OCI-LY3 (cell line): ENCODE data around the gene TNP2.

Experiments
- H2AFZ ChIP-seq: fragments of 200-600, 300-600 bp; shearing (Covaris generic); 2 replicates; pipeline ENCODE4 v1.6.0; 2014; ENCODE audit warnings: antibody characterized with exemption, low read depth, low read length
- H3K27ac ChIP-seq: fragments of 200-600, 300-600 bp; sonication (generic); 2 replicates; pipeline ENCODE4 v1.5.1; 2014; ENCODE audit warnings: mild to moderate bottlenecking, low read length, moderate library complexity, mixed read lengths
- H3K27me3 ChIP-seq: fragments of 200-600, 300-600 bp; sonication (generic); 2 replicates; pipeline ENCODE4 v1.6.1; 2014; ENCODE audit warnings: low read depth, low read length, mixed read lengths
- H3K36me3 ChIP-seq: fragments of 200-600, 300-600 bp; sonication (generic); replicated peaks from 2 replicates; pipeline ENCODE3; 2014; ENCODE audit warnings: low read depth, low read length, mixed read lengths
- H3K4me1 ChIP-seq: fragments of 300-600, 200-600 bp; sonication (generic); 2 replicates; pipeline ENCODE4 v1.6.1; 2014; ENCODE audit warnings: low read length, mixed read lengths
- H3K4me2 ChIP-seq: fragments of 200-600, 300-600 bp; sonication (generic); 2 replicates; pipeline ENCODE4 v1.6.1; 2014; ENCODE audit warnings: low read length, mixed read lengths
- H3K4me3 ChIP-seq: fragments of 300-600, 200-600 bp; sonication (generic); 2 replicates; pipeline ENCODE4 v1.5.1; 2014; ENCODE audit warnings: antibody characterized with exemption, mild to moderate bottlenecking, low read length, moderate library complexity
- H3K79me2 ChIP-seq: fragments of 300-600, 200-600 bp; shearing (Covaris generic); 2 replicates; pipeline ENCODE4 v1.6.1; 2014; ENCODE audit warnings: mild to moderate bottlenecking, low read length, mixed read lengths
- H3K9ac ChIP-seq: fragments of 300-600, 200-600 bp; shearing (Covaris generic); 2 replicates; pipeline ENCODE4 v1.6.0; 2014; ENCODE audit warnings: mild to moderate bottlenecking, low read length, moderate library complexity
- H3K9me3 ChIP-seq: fragments of 200-600, 300-600 bp; shearing (Covaris generic); 2 replicates; pipeline ENCODE4 v1.6.1; 2014; ENCODE audit warnings: low read length, mixed read lengths; ENCODE audit not compliant: insufficient read depth
- H4K20me1 ChIP-seq: fragments of 200-600, 300-600 bp; sonication (generic); 2 replicates; pipeline ENCODE4 v1.6.1; 2016; ENCODE audit warnings: low read length, mixed read lengths; ENCODE audit not compliant: insufficient read depth
- CTCF ChIP-seq: fragments of 200-600, 300-600 bp; sonication (generic); IDR thresholded peaks from 2 replicates; pipeline ENCODE4 v1.5.1; 2014; ENCODE audit warnings: antibody characterized with exemption, low read length, low read depth
- EZH2phosphoT487 ChIP-seq: fragments of 200-600 bp; shearing (Covaris generic); IDR thresholded peaks from 2 replicates; pipeline ENCODE4 v1.6.1; 2018; ENCODE audit warnings: antibody characterized with exemption, mixed run types, low read depth

The TNP2 gene

GRCh38 chr16:11219178-11219577 is 49.9 kb downstream of the TNP2 start:
- Histone ChIP-seq H3K4me1 (peaks cover 9% of the 10 kb centered on the region), H3K36me3 (no peaks in the 10 kb centered on the region), H3K9me3 (peaks cover 15% of the 10 kb centered on the region; the same call in 1 of the 2 replicates), H3K4me2 (no peak overlapping the region), H2AFZ (no peak overlapping the region), H3K27ac (no peak overlapping the region), H4K20me1 (no peaks in the 10 kb centered on the region), H3K9ac (no peak overlapping the region), H3K27me3 (no peaks in the 10 kb centered on the region), H3K79me2 (no peaks in the 10 kb centered on the region), H3K4me3 (no peak overlapping the region)
- no peak for TF ChIP-seq CTCF
- TF ChIP-seq EZH2phosphoT487 = no peak

GRCh38 chr16:11218604-11218962 is 50.5 kb downstream of the TNP2 start:
- Histone ChIP-seq H3K9ac (no peak overlapping the region), H3K4me3 (no peak overlapping the region), H3K27me3 (no peaks in the 10 kb centered on the region), H3K4me2 (no peak overlapping the region), H2AFZ (no peak overlapping the region), H4K20me1 (no peaks in the 10 kb centered on the region), H3K9me3 (peaks cover 15% of the 10 kb centered on the region; the same call in 1 of the 2 replicates), H3K36me3 (no peaks in the 10 kb centered on the region), H3K79me2 (no peaks in the 10 kb centered on the region), H3K4me1 (peaks cover 3% of the 10 kb centered on the region; the same call in 1 of the 2 replicates), H3K27ac (no peak overlapping the region)
- no peak for TF ChIP-seq EZH2phosphoT487
- peak; percentile 43 for TF ChIP-seq CTCF
